Activated naive CD4-positive, alpha-beta T cell treated with anti-CD3 and anti-CD28 coated beads, Interleukin-2, amount 50 U/mL, for 16 hours (primary cell): ENCODE data around the gene ZIC4.

Experiments
- DNase-seq: peaks from one replicate; pipeline ENCODE4 v3.0.0-alpha.2; 2020

The ZIC4 gene

GRCh38 chr3:147389717-147390116, 16.6 kb downstream of the ZIC4 start:
- DNase-seq = no peak

GRCh38 chr3:147388700-147389580, 17.4 kb downstream of the ZIC4 start:
- no peak for DNase-seq

- DNase-seq = no peak
Observed at GRCh38 chr3:147387885-147388699, 18.3 kb downstream of the ZIC4 start.

- no peak for DNase-seq
Observed at GRCh38 chr3:147387291-147387884, 19.0 kb downstream of the ZIC4 start.

GRCh38 chr3:147385059-147386012, 21.0 kb downstream of the ZIC4 start:
- no peak for DNase-seq

GRCh38 chr3:147384210-147385058, 21.9 kb downstream of the ZIC4 start:
- no peak for DNase-seq

- DNase-seq = no peak
Observed at GRCh38 chr3:147383617-147384016, 22.7 kb downstream of the ZIC4 start.

GRCh38 chr3:147381596-147381995, 24.7 kb downstream of the ZIC4 start:
- no peak for DNase-seq

- no peak for DNase-seq
Observed at GRCh38 chr3:147380977-147381376, 25.4 kb downstream of the ZIC4 start.

- no peak for DNase-seq
Observed at GRCh38 chr3:147380387-147380951, 25.9 kb downstream of the ZIC4 start.

- DNase-seq = no peak
Observed at GRCh38 chr3:147379651-147380050, 26.7 kb downstream of the ZIC4 start.

GRCh38 chr3:147377412-147378367, 28.7 kb downstream of the ZIC4 start:
- DNase-seq = no peak

GRCh38 chr3:147373301-147373700, 33.0 kb downstream of the ZIC4 start:
- DNase-seq = no peak

- DNase-seq = no peak
Observed at GRCh38 chr3:147372525-147373027, 33.8 kb downstream of the ZIC4 start.

GRCh38 chr3:147371771-147372340, 34.5 kb downstream of the ZIC4 start:
- DNase-seq = no peak

GRCh38 chr3:147371140-147371539, 35.2 kb downstream of the ZIC4 start:
- DNase-seq = no peak

- no peak for DNase-seq
Observed at GRCh38 chr3:147370349-147370748, 36.0 kb downstream of the ZIC4 start.

GRCh38 chr3:147369661-147370123, 36.7 kb downstream of the ZIC4 start:
- no peak for DNase-seq

- no peak for DNase-seq
Observed at GRCh38 chr3:147369231-147369630, 37.1 kb downstream of the ZIC4 start.
